OCI-LY3 (cell line): Measurements from ENCODE around the gene CARNS1.

Source experiments
- H2AFZ ChIP-seq: fragments of 200-600, 300-600 bp; shearing (Covaris generic); 2 replicates; pipeline ENCODE4 v1.6.0; 2014; ENCODE audit warnings: antibody characterized with exemption, low read depth, low read length
- H3K27ac ChIP-seq: fragments of 200-600, 300-600 bp; sonication (generic); 2 replicates; pipeline ENCODE4 v1.5.1; 2014; ENCODE audit warnings: mild to moderate bottlenecking, low read length, moderate library complexity, mixed read lengths
- H3K27me3 ChIP-seq: fragments of 200-600, 300-600 bp; sonication (generic); 2 replicates; pipeline ENCODE4 v1.6.1; 2014; ENCODE audit warnings: low read depth, low read length, mixed read lengths
- H3K36me3 ChIP-seq: fragments of 200-600, 300-600 bp; sonication (generic); replicated peaks from 2 replicates; pipeline ENCODE3; 2014; ENCODE audit warnings: low read depth, low read length, mixed read lengths
- H3K4me1 ChIP-seq: fragments of 300-600, 200-600 bp; sonication (generic); 2 replicates; pipeline ENCODE4 v1.6.1; 2014; ENCODE audit warnings: low read length, mixed read lengths
- H3K4me2 ChIP-seq: fragments of 200-600, 300-600 bp; sonication (generic); 2 replicates; pipeline ENCODE4 v1.6.1; 2014; ENCODE audit warnings: low read length, mixed read lengths
- H3K4me3 ChIP-seq: fragments of 300-600, 200-600 bp; sonication (generic); 2 replicates; pipeline ENCODE4 v1.5.1; 2014; ENCODE audit warnings: antibody characterized with exemption, mild to moderate bottlenecking, low read length, moderate library complexity
- H3K79me2 ChIP-seq: fragments of 300-600, 200-600 bp; shearing (Covaris generic); 2 replicates; pipeline ENCODE4 v1.6.1; 2014; ENCODE audit warnings: mild to moderate bottlenecking, low read length, mixed read lengths
- H3K9ac ChIP-seq: fragments of 300-600, 200-600 bp; shearing (Covaris generic); 2 replicates; pipeline ENCODE4 v1.6.0; 2014; ENCODE audit warnings: mild to moderate bottlenecking, low read length, moderate library complexity
- H3K9me3 ChIP-seq: fragments of 200-600, 300-600 bp; shearing (Covaris generic); 2 replicates; pipeline ENCODE4 v1.6.1; 2014; ENCODE audit warnings: low read length, mixed read lengths; ENCODE audit not compliant: insufficient read depth
- H4K20me1 ChIP-seq: fragments of 200-600, 300-600 bp; sonication (generic); 2 replicates; pipeline ENCODE4 v1.6.1; 2016; ENCODE audit warnings: low read length, mixed read lengths; ENCODE audit not compliant: insufficient read depth
- CTCF ChIP-seq: fragments of 200-600, 300-600 bp; sonication (generic); IDR thresholded peaks from 2 replicates; pipeline ENCODE4 v1.5.1; 2014; ENCODE audit warnings: antibody characterized with exemption, low read length, low read depth
- EZH2phosphoT487 ChIP-seq: fragments of 200-600 bp; shearing (Covaris generic); IDR thresholded peaks from 2 replicates; pipeline ENCODE4 v1.6.1; 2018; ENCODE audit warnings: antibody characterized with exemption, mixed run types, low read depth

Gene CARNS1

GRCh38 chr11:67412495-67413179 lies 2.8 kb upstream of the CARNS1 start:
- Histone ChIP-seq H4K20me1 (no peaks in the 10 kb centered on the region), H2AFZ (no peak overlapping the region), H3K4me2 (no peak overlapping the region), H3K79me2 (no peaks in the 10 kb centered on the region), H3K27ac (no peak overlapping the region), H3K36me3 (no peaks in the 10 kb centered on the region), H3K27me3 (peaks cover 33% of the 10 kb centered on the region), H3K4me3 (no peak overlapping the region), H3K4me1 (peaks cover 33% of the 10 kb centered on the region), H3K9ac (no peak overlapping the region), H3K9me3 (no peaks in the 10 kb centered on the region)
- TF ChIP-seq EZH2phosphoT487 (no peak), CTCF (no peak)

GRCh38 chr11:67413266-67413849 lies 2.1 kb upstream of the CARNS1 start:
- H3K79me2 ChIP-seq, result no peaks in the 10 kb centered on the region
- TF ChIP-seq EZH2phosphoT487, result no peak
- H3K9me3 ChIP-seq, result no peaks in the 10 kb centered on the region
- H3K4me3 ChIP-seq, result no peak overlapping the region
- peaks cover 33% of the 10 kb centered on the region for H3K4me1 ChIP-seq
- no peak overlapping the region for H3K4me2 ChIP-seq
- no peak overlapping the region for H3K27ac ChIP-seq
- no peak overlapping the region for H2AFZ ChIP-seq
- peaks cover 40% of the 10 kb centered on the region for H3K27me3 ChIP-seq
- no peak overlapping the region for H3K9ac ChIP-seq
- H4K20me1 ChIP-seq, result no peaks in the 10 kb centered on the region
- no peaks in the 10 kb centered on the region for H3K36me3 ChIP-seq

GRCh38 chr11:67416416-67417335 lies 1.2 kb downstream of the CARNS1 start:
- H3K9me3 ChIP-seq, result no peaks in the 10 kb centered on the region
- H3K4me2 ChIP-seq, result no peak overlapping the region
- peaks cover 46% of the 10 kb centered on the region for H3K27me3 ChIP-seq
- no peaks in the 10 kb centered on the region for H3K79me2 ChIP-seq
- H3K9ac ChIP-seq, result no peak overlapping the region
- no peak overlapping the region for H3K27ac ChIP-seq
- H3K36me3 ChIP-seq, result no peaks in the 10 kb centered on the region
- H3K4me1 ChIP-seq, result peaks cover 35% of the 10 kb centered on the region
- H3K4me3 ChIP-seq, result no peak overlapping the region
- TF ChIP-seq CTCF (no peak), EZH2phosphoT487 (no peak)
- H4K20me1 ChIP-seq, result no peaks in the 10 kb centered on the region
- no peak overlapping the region for H2AFZ ChIP-seq

GRCh38 chr11:67417425-67417824 lies 1.9 kb downstream of the CARNS1 start:
- TF ChIP-seq EZH2phosphoT487, result no peak
- TF ChIP-seq CTCF, result no peak
- Histone ChIP-seq H3K4me1 (peaks cover 28% of the 10 kb centered on the region), H3K27ac (no peak overlapping the region), H2AFZ (no peak overlapping the region), H3K9me3 (no peaks in the 10 kb centered on the region), H3K9ac (no peak overlapping the region), H3K79me2 (no peaks in the 10 kb centered on the region), H3K4me2 (no peak overlapping the region), H3K36me3 (no peaks in the 10 kb centered on the region), H4K20me1 (no peaks in the 10 kb centered on the region), H3K27me3 (peaks cover 39% of the 10 kb centered on the region), H3K4me3 (no peak overlapping the region)
